Left ventricle myocardium inferior (tissue), 1 donor: ENCODE results near the gene IGF1R. TPM values are rescaled to one million over a fixed set of nuclear protein-coding genes. Genes with fewer than 3 reads are reported as not detected.
A peak's percentile ranks its signal among the peaks of the same experiment; 100 is the strongest.

Experiments used
- DNase-seq: peaks from one replicate; pipeline ENCODE4 v3.0.0-alpha.2; 2020
- H3K27ac ChIP-seq: fragments of 200-600 bp; replicated peaks from 2 replicates; pipeline ENCODE4 v1.8.0; 2021
- H3K27me3 ChIP-seq: fragments of 200-600 bp; 2 replicates; pipeline ENCODE4 v1.8.0; 2021; ENCODE audit warnings: low read depth
- H3K36me3 ChIP-seq: fragments of 200-600 bp; 2 replicates; pipeline ENCODE4 v1.8.0; 2021
- H3K4me1 ChIP-seq: fragments of 200-600 bp; 2 replicates; pipeline ENCODE4 v1.8.0; 2021
- H3K4me3 ChIP-seq: fragments of 200-600 bp; 2 replicates; pipeline ENCODE4 v1.8.0; 2021; ENCODE audit warnings: mild to moderate bottlenecking, moderate library complexity
- H3K9me3 ChIP-seq: fragments of 200-600 bp; replicated peaks from 2 replicates; pipeline ENCODE4 v1.8.0; 2021
- CTCF ChIP-seq: fragments of 200-600 bp; IDR thresholded peaks from 2 replicates; pipeline ENCODE4 v1.8.0; 2021; ENCODE audit warnings: antibody characterized with exemption, mild to moderate bottlenecking, borderline replicate concordance
- intact Hi-C: fragments of 100-400 bp; cut with micrococcal nuclease; formaldehyde crosslinking; loops from one replicate; pipeline ENCODE4 v1.11.0; 2022
- total RNA-seq: library from RNA; stranded (reverse); fragmentation: NEBNext Ultra II Directional; extraction: Animal tissue kit (Norgen Biotek cat#: 25700); gene quantifications from one replicate; pipeline ENCODE4 v1.2.1, GENCODE V29; 2021
- donor health status: DM: no; HTN: yes; CAD: no; lungs with severe emphysema.

Gene IGF1R
- total RNA-seq, 1 donor from 2014 or later: 37.2 TPM

DNA sequence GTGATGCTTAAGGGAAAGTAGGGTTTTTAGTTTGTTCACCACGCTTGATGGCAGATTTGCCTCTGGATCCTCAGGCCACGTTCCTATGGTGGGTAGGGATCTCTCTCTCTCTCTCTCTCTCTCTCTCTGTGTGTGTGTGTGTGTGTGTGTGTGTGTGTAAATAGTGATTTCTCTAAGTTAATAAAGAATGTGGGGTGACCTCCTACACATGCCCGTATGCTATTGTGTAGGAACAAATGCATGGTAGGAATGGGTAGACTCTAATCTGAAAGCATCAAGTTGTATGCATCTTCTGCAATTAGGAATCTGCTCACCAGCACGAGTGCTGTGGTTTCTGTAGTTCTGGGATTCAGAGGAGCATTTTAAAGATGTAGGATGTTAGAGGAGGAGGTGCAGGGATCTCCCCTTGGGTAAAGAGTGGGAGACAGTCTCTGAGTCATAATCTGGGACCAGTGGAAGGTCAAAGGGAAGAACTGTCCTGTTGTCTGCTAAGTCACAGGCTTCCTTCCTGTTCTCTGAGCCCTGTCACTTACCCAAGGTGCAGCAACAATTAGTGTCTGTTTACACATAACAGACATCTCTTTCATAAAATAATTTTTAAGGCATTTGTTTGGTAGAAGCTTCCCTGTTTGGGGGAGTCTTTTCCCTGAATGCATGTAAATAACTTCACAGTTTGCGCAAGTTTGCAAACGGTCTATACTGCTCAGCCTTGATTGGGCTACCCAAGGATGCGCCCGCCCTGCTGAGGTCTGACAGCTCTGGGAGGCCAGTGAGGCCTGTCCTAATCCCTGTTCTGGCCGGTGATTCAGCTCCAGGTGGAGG is 139.8 kb downstream of the IGF1R start:
- H3K4me1 ChIP-seq: peaks cover 86% of the 10 kb centered on the region
- DNase-seq: no peak

DNA sequence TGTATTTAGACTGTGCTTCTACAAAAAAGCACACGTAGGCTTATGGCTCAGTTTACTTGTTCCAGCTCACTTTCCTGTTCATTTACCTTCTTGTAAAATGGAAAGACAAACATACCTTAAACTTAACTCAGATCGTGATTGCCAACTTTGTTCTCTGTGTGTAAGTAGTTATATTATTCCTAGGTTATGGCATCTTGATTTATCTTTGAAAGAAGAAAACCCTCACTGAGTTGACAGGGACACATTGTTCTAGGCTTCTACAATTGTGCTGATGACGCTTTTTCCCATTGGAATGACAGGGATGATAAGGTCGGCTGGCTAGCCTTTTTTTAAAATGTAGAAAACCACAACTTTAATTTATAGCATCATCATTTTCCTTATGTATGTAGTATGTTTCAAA is 140.7 kb downstream of the IGF1R start:
- Histone ChIP-seq H3K36me3 (no peaks in the 10 kb centered on the region), H3K4me3 (no peak overlapping the region), H3K27ac (peak overlapping the region; percentile 30), H3K27me3 (no peaks in the 10 kb centered on the region), H3K4me1 (peaks cover 90% of the 10 kb centered on the region), H3K9me3 (no peaks in the 10 kb centered on the region)
- DNase-seq: no peak
- no peak for TF ChIP-seq CTCF
- intact Hi-C loops: loop anchor here (10.0 kb wide), 2 partner anchors 56 to 276 kb away; no protein-coding TSS in a partner anchor

More for the DNA sequence above, 139.8 kb downstream of the IGF1R start:
- peak overlapping the region; percentile 30 for H3K27ac ChIP-seq
- no peaks in the 10 kb centered on the region for H3K9me3 ChIP-seq
- no peaks in the 10 kb centered on the region for H3K36me3 ChIP-seq
- intact Hi-C loops: loop anchor here (10.0 kb wide), 2 partner anchors 57 to 277 kb away; no protein-coding TSS in a partner anchor
- no peaks in the 10 kb centered on the region for H3K27me3 ChIP-seq
- H3K4me3 ChIP-seq: no peak overlapping the region
- TF ChIP-seq CTCF: no peak

DNA sequence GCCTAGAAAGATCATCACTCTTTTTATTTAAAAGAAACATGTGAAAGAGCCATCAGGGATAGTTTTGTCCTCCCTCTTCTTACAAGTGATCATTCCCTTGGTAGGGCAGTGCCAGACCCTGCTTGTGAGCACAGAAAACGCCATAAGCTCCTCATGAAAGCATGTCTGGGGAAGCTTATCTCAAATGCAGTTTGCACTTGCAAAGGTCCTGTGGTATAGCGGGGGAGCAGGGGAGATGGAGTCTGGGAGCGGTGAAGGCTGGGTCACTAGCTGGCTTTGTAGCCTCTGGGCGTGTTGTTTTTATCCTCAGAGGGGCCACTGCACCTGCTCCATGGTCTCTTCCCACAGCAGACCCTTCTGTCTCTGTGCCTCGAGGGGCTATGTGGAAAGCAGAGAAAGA is 141.9 kb downstream of the IGF1R start:
- Histone ChIP-seq H3K9me3 (no peaks in the 10 kb centered on the region), H3K36me3 (no peaks in the 10 kb centered on the region), H3K27ac (no peak overlapping the region), H3K4me3 (no peak overlapping the region), H3K4me1 (peaks cover 98% of the 10 kb centered on the region), H3K27me3 (no peaks in the 10 kb centered on the region)
- no peak for TF ChIP-seq CTCF
- no peak for DNase-seq
- intact Hi-C loops: no loop called here

GRCh38 chr15:98791046-98791701 is 142.8 kb downstream of the IGF1R start:
- Histone ChIP-seq H3K4me3 (no peak overlapping the region), H3K27ac (no peak overlapping the region), H3K9me3 (no peaks in the 10 kb centered on the region), H3K4me1 (peaks cover 93% of the 10 kb centered on the region), H3K36me3 (no peaks in the 10 kb centered on the region), H3K27me3 (no peaks in the 10 kb centered on the region)
- intact Hi-C loops: no loop called here
- no peak for DNase-seq
- TF ChIP-seq CTCF: no peak

- DNase-seq: no peak
- peaks cover 93% of the 10 kb centered on the region for H3K4me1 ChIP-seq
- H3K4me3 ChIP-seq: no peak overlapping the region
- no peaks in the 10 kb centered on the region for H3K9me3 ChIP-seq
- H3K27me3 ChIP-seq: no peaks in the 10 kb centered on the region
- H3K27ac ChIP-seq: no peak overlapping the region
- no peaks in the 10 kb centered on the region for H3K36me3 ChIP-seq
- intact Hi-C loops: no loop called here
- no peak for TF ChIP-seq CTCF
Measured at GRCh38 chr15:98792117-98792516, 143.8 kb downstream of the IGF1R start.
